ENCODE results near the gene PPIB.

Gene PPIB

GRCh38 chr15:64137226-64137833 lies 25.5 kb downstream of the PPIB start:
- H3K27ac ChIP-seq (ENCODE audit: low read length): no peak overlapping the region
- H3K4me1 ChIP-seq (ENCODE audit: control insufficient read depth, insufficient read depth, low read length): peaks cover 2% of the 10 kb centered on the region
- H3K27me3 ChIP-seq (ENCODE audit: control insufficient read depth, insufficient read depth, low read length): no peaks in the 10 kb centered on the region
- no CpG with 5 or more reads among the region's 8 CpGs for WGBS (ENCODE audit: insufficient coverage, insufficient read length)
- H3K4me3 ChIP-seq (ENCODE audit: low read length): no peak overlapping the region
- DNase-seq (ENCODE audit: low read depth, low spot score): no peak
- peaks cover 15% of the 10 kb centered on the region for H3K36me3 ChIP-seq (ENCODE audit: control insufficient read depth, insufficient read depth, low read length)
- H3K9me3 ChIP-seq (ENCODE audit: control insufficient read depth, insufficient read depth, low read length): no peaks in the 10 kb centered on the region

- Histone ChIP-seq H3K4me1 (ENCODE audit: control insufficient read depth, insufficient read depth, low read length) (peaks cover 2% of the 10 kb centered on the region), H3K27ac (ENCODE audit: low read length) (no peak overlapping the region), H3K9me3 (ENCODE audit: control insufficient read depth, insufficient read depth, low read length) (no peaks in the 10 kb centered on the region), H3K36me3 (ENCODE audit: control insufficient read depth, insufficient read depth, low read length) (peaks cover 24% of the 10 kb centered on the region), H3K27me3 (ENCODE audit: control insufficient read depth, insufficient read depth, low read length) (no peaks in the 10 kb centered on the region), H3K4me3 (ENCODE audit: low read length) (no peak overlapping the region)
- DNase-seq (ENCODE audit: low read depth, low spot score): no peak
- WGBS (ENCODE audit: insufficient coverage, insufficient read length): no CpG with 5 or more reads among the region's 7 CpGs
Measured at GRCh38 chr15:64136347-64136746, 26.5 kb downstream of the PPIB start.

- no CpG with 5 or more reads among the region's 9 CpGs for WGBS (ENCODE audit: insufficient coverage, insufficient read length)
Measured at GRCh38 chr15:64134345-64134829, 28.4 kb downstream of the PPIB start.

GRCh38 chr15:64133623-64134344 lies 29.0 kb downstream of the PPIB start:
- WGBS (ENCODE audit: insufficient coverage, insufficient read length): no CpG with 5 or more reads among the region's 10 CpGs
- no peaks in the 10 kb centered on the region for H3K27me3 ChIP-seq (ENCODE audit: control insufficient read depth, insufficient read depth, low read length)
- no peak for DNase-seq (ENCODE audit: low read depth, low spot score)
- H3K4me1 ChIP-seq (ENCODE audit: control insufficient read depth, insufficient read depth, low read length): peaks cover 2% of the 10 kb centered on the region
- peaks cover 32% of the 10 kb centered on the region for H3K36me3 ChIP-seq (ENCODE audit: control insufficient read depth, insufficient read depth, low read length)
- no peaks in the 10 kb centered on the region for H3K9me3 ChIP-seq (ENCODE audit: control insufficient read depth, insufficient read depth, low read length)
- H3K27ac ChIP-seq (ENCODE audit: low read length): no peak overlapping the region
- no peak overlapping the region for H3K4me3 ChIP-seq (ENCODE audit: low read length)

More at GRCh38 chr15:64134345-64134829, 28.4 kb downstream of the PPIB start:
- DNase-seq (ENCODE audit: low read depth, low spot score): no peak
- Histone ChIP-seq H3K27ac (ENCODE audit: low read length) (no peak overlapping the region), H3K27me3 (ENCODE audit: control insufficient read depth, insufficient read depth, low read length) (no peaks in the 10 kb centered on the region), H3K36me3 (ENCODE audit: control insufficient read depth, insufficient read depth, low read length) (peaks cover 32% of the 10 kb centered on the region), H3K4me1 (ENCODE audit: control insufficient read depth, insufficient read depth, low read length) (peaks cover 2% of the 10 kb centered on the region), H3K4me3 (ENCODE audit: low read length) (no peak overlapping the region), H3K9me3 (ENCODE audit: control insufficient read depth, insufficient read depth, low read length) (no peaks in the 10 kb centered on the region)

- Histone ChIP-seq H3K36me3 (ENCODE audit: control insufficient read depth, insufficient read depth, low read length) (peaks cover 33% of the 10 kb centered on the region), H3K27ac (ENCODE audit: low read length) (no peak overlapping the region), H3K27me3 (ENCODE audit: control insufficient read depth, insufficient read depth, low read length) (no peaks in the 10 kb centered on the region), H3K4me3 (ENCODE audit: low read length) (no peak overlapping the region), H3K9me3 (ENCODE audit: control insufficient read depth, insufficient read depth, low read length) (no peaks in the 10 kb centered on the region), H3K4me1 (ENCODE audit: control insufficient read depth, insufficient read depth, low read length) (peaks cover 2% of the 10 kb centered on the region)
- no CpG with 5 or more reads among the region's 4 CpGs for WGBS (ENCODE audit: insufficient coverage, insufficient read length)
- no peak for DNase-seq (ENCODE audit: low read depth, low spot score)
Measured at GRCh38 chr15:64132217-64132616, 30.6 kb downstream of the PPIB start.

- WGBS (ENCODE audit: insufficient coverage, insufficient read length): no CpG with 5 or more reads among the region's 7 CpGs
- Histone ChIP-seq H3K9me3 (ENCODE audit: control insufficient read depth, insufficient read depth, low read length) (no peaks in the 10 kb centered on the region), H3K36me3 (ENCODE audit: control insufficient read depth, insufficient read depth, low read length) (peaks cover 30% of the 10 kb centered on the region)
Measured at GRCh38 chr15:64131547-64131946, 31.3 kb downstream of the PPIB start.

GRCh38 chr15:64130159-64130558 lies 32.7 kb downstream of the PPIB start:
- no CpG with 5 or more reads among the region's 3 CpGs for WGBS (ENCODE audit: insufficient coverage, insufficient read length)
- no peak for DNase-seq (ENCODE audit: low read depth, low spot score)
- peaks cover 23% of the 10 kb centered on the region for H3K36me3 ChIP-seq (ENCODE audit: control insufficient read depth, insufficient read depth, low read length)

More at GRCh38 chr15:64131547-64131946, 31.3 kb downstream of the PPIB start:
- H3K4me3 ChIP-seq (ENCODE audit: low read length): no peak overlapping the region
- no peak for DNase-seq (ENCODE audit: low read depth, low spot score)
- H3K4me1 ChIP-seq (ENCODE audit: control insufficient read depth, insufficient read depth, low read length): no peaks in the 10 kb centered on the region
- no peak overlapping the region for H3K27ac ChIP-seq (ENCODE audit: low read length)
- no peaks in the 10 kb centered on the region for H3K27me3 ChIP-seq (ENCODE audit: control insufficient read depth, insufficient read depth, low read length)

GRCh38 chr15:64127521-64128270 lies 35.1 kb downstream of the PPIB start:
- peaks cover 25% of the 10 kb centered on the region for H3K36me3 ChIP-seq (ENCODE audit: control insufficient read depth, insufficient read depth, low read length)
- H3K27ac ChIP-seq (ENCODE audit: low read length): no peak overlapping the region
- no peak for DNase-seq (ENCODE audit: low read depth, low spot score)
- H3K9me3 ChIP-seq (ENCODE audit: control insufficient read depth, insufficient read depth, low read length): no peaks in the 10 kb centered on the region
- no peaks in the 10 kb centered on the region for H3K4me1 ChIP-seq (ENCODE audit: control insufficient read depth, insufficient read depth, low read length)
- no CpG with 5 or more reads among the region's 6 CpGs for WGBS (ENCODE audit: insufficient coverage, insufficient read length)
- no peaks in the 10 kb centered on the region for H3K27me3 ChIP-seq (ENCODE audit: control insufficient read depth, insufficient read depth, low read length)
- H3K4me3 ChIP-seq (ENCODE audit: low read length): no peak overlapping the region

More at GRCh38 chr15:64130159-64130558, 32.7 kb downstream of the PPIB start:
- Histone ChIP-seq H3K27me3 (ENCODE audit: control insufficient read depth, insufficient read depth, low read length) (no peaks in the 10 kb centered on the region), H3K4me3 (ENCODE audit: low read length) (no peak overlapping the region), H3K27ac (ENCODE audit: low read length) (no peak overlapping the region), H3K4me1 (ENCODE audit: control insufficient read depth, insufficient read depth, low read length) (no peaks in the 10 kb centered on the region), H3K9me3 (ENCODE audit: control insufficient read depth, insufficient read depth, low read length) (no peaks in the 10 kb centered on the region)

- Histone ChIP-seq H3K27me3 (ENCODE audit: control insufficient read depth, insufficient read depth, low read length) (no peaks in the 10 kb centered on the region), H3K36me3 (ENCODE audit: control insufficient read depth, insufficient read depth, low read length) (peaks cover 15% of the 10 kb centered on the region; the same call in 1 of the 2 replicates), H3K4me1 (ENCODE audit: control insufficient read depth, insufficient read depth, low read length) (no peaks in the 10 kb centered on the region), H3K27ac (ENCODE audit: low read length) (no peak overlapping the region), H3K4me3 (ENCODE audit: low read length) (no peak overlapping the region), H3K9me3 (ENCODE audit: control insufficient read depth, insufficient read depth, low read length) (no peaks in the 10 kb centered on the region)
- WGBS (ENCODE audit: insufficient coverage, insufficient read length): no CpG with 5 or more reads among the region's 3 CpGs
- no peak for DNase-seq (ENCODE audit: low read depth, low spot score)
Measured at GRCh38 chr15:64125978-64126377, 36.8 kb downstream of the PPIB start.

- no peaks in the 10 kb centered on the region for H3K9me3 ChIP-seq (ENCODE audit: control insufficient read depth, insufficient read depth, low read length)
- no peak overlapping the region for H3K27ac ChIP-seq (ENCODE audit: low read length)
- no peaks in the 10 kb centered on the region for H3K27me3 ChIP-seq (ENCODE audit: control insufficient read depth, insufficient read depth, low read length)
- H3K36me3 ChIP-seq (ENCODE audit: control insufficient read depth, insufficient read depth, low read length): peaks cover 12% of the 10 kb centered on the region; the same call in 1 of the 2 replicates
- no peak for DNase-seq (ENCODE audit: low read depth, low spot score)
- H3K4me1 ChIP-seq (ENCODE audit: control insufficient read depth, insufficient read depth, low read length): no peaks in the 10 kb centered on the region
- H3K4me3 ChIP-seq (ENCODE audit: low read length): no peak overlapping the region
- WGBS (ENCODE audit: insufficient coverage, insufficient read length): no CpG with 5 or more reads among the region's 3 CpGs
Measured at GRCh38 chr15:64122936-64123351, 39.9 kb downstream of the PPIB start.

Data from iPS DF 6.9 (cell line).